Measurements from ENCODE around the gene APBB2.
A peak's percentile ranks its signal among the peaks of the same experiment; 100 is the strongest.

Gene APBB2

DNA sequence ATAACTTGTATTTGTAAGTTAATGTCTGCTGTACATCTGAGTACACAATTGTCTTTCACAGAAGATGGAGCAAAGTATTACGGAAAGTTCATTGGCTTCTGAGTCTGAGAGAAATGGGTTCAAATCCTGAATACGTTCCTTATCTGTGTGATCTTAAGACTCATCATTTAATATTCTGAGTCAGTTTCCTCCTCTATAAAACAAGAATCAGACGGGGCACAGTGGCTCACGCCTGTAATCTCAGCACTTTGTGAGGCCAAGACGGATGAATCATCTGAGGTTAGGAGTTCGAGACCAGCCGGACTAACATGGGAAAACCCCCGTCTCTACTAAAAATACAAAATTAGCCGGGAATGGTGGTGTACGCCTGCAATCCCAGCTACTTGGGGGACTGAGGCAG is 57.8 kb downstream of the APBB2 start:
- Histone ChIP-seq H3K23ac (ENCODE audit: low read length in 2 of 2) (no peak overlapping the region), H2AFZ (ENCODE audit: low read depth, low read length) (no peak overlapping the region), H4K91ac (ENCODE audit: low read length) (no peak overlapping the region)

DNA sequence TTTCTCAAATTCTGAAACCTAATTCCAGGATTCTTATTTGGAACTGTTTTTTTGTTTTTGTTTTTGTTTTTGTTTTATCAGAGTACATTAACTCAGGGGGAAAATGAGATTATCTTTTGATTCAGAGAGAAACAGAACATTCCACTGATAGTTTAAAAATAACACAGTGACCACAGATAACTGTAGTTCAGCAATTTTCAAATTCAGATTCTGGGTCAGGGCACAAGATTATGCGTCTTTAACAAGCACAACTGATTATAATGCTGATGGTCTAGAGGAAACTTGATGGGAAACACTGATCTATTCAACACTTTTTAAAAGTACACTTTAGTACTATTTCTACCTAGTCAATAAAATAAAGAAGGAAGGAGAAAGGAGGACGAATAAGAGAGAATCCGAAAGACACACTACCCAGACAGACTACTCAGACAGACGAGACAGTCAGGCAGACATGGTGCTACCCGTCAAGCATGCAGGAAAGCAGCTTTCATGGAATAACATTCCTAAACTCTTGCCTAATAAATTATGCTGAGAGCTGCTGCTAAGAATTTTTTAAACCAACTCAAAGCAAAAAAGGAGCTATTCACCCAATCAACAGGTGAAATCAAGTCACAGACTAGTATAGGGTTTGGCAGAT is 59.0 kb downstream of the APBB2 start:
- Histone ChIP-seq H3K4ac (ENCODE audit: low read depth in 1 of 2, low read length in 2 of 2) (no peak overlapping the region), H2BK5ac (ENCODE audit: low read depth, low read length, poor library complexity, severe bottlenecking) (no peak overlapping the region), H3K14ac (ENCODE audit: low read length in 2 of 2) (no peak overlapping the region), H4K8ac (ENCODE audit: low read length) (no peak overlapping the region), H3K27me3 (ENCODE audit: control insufficient read depth in 1 of 2, insufficient read depth in 1 of 2, low read length in 2 of 2) (no peaks in the 10 kb centered on the region), H2BK120ac (ENCODE audit: low read depth, low read length) (no peak overlapping the region), H3K36me3 (ENCODE audit: control insufficient read depth in 1 of 2, insufficient read depth in 2 of 2, low read depth in 1 of 2, low read length in 2 of 2) (no peaks in the 10 kb centered on the region), H3K9ac (ENCODE audit: low read length) (no peak overlapping the region), H2BK15ac (ENCODE audit: low read depth, poor library complexity, severe bottlenecking) (no peak overlapping the region), H3K4me2 (ENCODE audit: low read length, poor library complexity, severe bottlenecking) (no peak overlapping the region), H3K79me1 (replicated peaks; ENCODE audit: low read length, poor library complexity, severe bottlenecking) (peaks cover 7% of the 10 kb centered on the region), H3K4me3 (ENCODE audit: insufficient read depth in 1 of 2, low read depth in 1 of 2, low read length in 2 of 2) (no peak overlapping the region), H2AFZ (ENCODE audit: low read depth, low read length) (no peak overlapping the region), H3K9me3 (ENCODE audit: control insufficient read depth, low read length) (no peaks in the 10 kb centered on the region), H3K23ac (ENCODE audit: low read length in 2 of 2) (no peak overlapping the region), H2AK5ac (ENCODE audit: low read length, severe bottlenecking) (no peak overlapping the region), H4K91ac (ENCODE audit: low read length) (no peak overlapping the region), H2BK12ac (ENCODE audit: low read length in 2 of 2) (no peak overlapping the region), H3K18ac (ENCODE audit: low read depth in 1 of 2, low read length in 2 of 2) (no peak overlapping the region), H3K4me1 (ENCODE audit: control insufficient read depth, insufficient read depth, low read depth, low read length) (peaks cover 13% of the 10 kb centered on the region), H3K27ac (ENCODE audit: low read length, poor library complexity, severe bottlenecking) (peak overlapping the region; percentile 95)
- DNase-seq: peak; percentile 90
- WGBS: 6% methylated on average over 4 of the region's 5 CpGs

More for the DNA sequence above, 57.8 kb downstream of the APBB2 start:
- Histone ChIP-seq H3K14ac (ENCODE audit: low read length in 2 of 2) (no peak overlapping the region), H2BK120ac (ENCODE audit: low read depth, low read length) (no peak overlapping the region), H3K4me1 (ENCODE audit: control insufficient read depth, insufficient read depth, low read depth, low read length) (peaks cover 19% of the 10 kb centered on the region), H2AK5ac (ENCODE audit: low read length, severe bottlenecking) (peak overlapping the region; percentile 80), H3K9ac (ENCODE audit: low read length) (no peak overlapping the region), H3K4me3 (ENCODE audit: insufficient read depth in 1 of 2, low read depth in 1 of 2, low read length in 2 of 2) (no peak overlapping the region), H2BK12ac (ENCODE audit: low read length in 2 of 2) (no peak overlapping the region), H2BK5ac (ENCODE audit: low read depth, low read length, poor library complexity, severe bottlenecking) (no peak overlapping the region), H3K27me3 (ENCODE audit: control insufficient read depth in 1 of 2, insufficient read depth in 1 of 2, low read length in 2 of 2) (no peaks in the 10 kb centered on the region), H3K79me1 (replicated peaks; ENCODE audit: low read length, poor library complexity, severe bottlenecking) (peaks cover 2% of the 10 kb centered on the region), H2BK15ac (ENCODE audit: low read depth, poor library complexity, severe bottlenecking) (no peak overlapping the region), H3K9me3 (ENCODE audit: control insufficient read depth, low read length) (no peaks in the 10 kb centered on the region), H3K27ac (ENCODE audit: low read length, poor library complexity, severe bottlenecking) (peak overlapping the region; percentile 95), H3K4me2 (ENCODE audit: low read length, poor library complexity, severe bottlenecking) (no peak overlapping the region), H3K4ac (ENCODE audit: low read depth in 1 of 2, low read length in 2 of 2) (no peak overlapping the region), H3K36me3 (ENCODE audit: control insufficient read depth in 1 of 2, insufficient read depth in 2 of 2, low read depth in 1 of 2, low read length in 2 of 2) (no peaks in the 10 kb centered on the region), H3K18ac (ENCODE audit: low read depth in 1 of 2, low read length in 2 of 2) (peak overlapping the region in 1 of 2 experiments; percentile 56), H4K8ac (ENCODE audit: low read length) (no peak overlapping the region)
- WGBS: 36% methylated on average over 7 of the region's 10 CpGs
- DNase-seq: peak; percentile 82

DNA sequence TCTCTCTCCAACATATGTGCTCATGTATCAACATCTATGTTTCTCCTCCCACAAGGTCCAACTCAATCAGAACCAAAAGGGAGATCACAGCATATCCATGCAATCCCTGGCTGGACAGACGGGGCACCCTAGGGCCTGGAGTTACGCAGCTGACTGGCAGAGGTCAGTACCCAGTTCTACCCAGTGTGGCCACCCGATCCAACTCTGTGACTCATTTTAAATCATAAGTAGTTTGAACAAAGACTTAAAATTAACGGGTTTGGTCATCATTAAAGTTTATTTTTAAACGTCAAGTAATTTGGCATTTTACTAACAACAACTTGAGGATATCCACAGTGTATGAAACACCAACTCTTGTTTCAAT is 59.5 kb downstream of the APBB2 start:
- Histone ChIP-seq H3K36me3 (ENCODE audit: control insufficient read depth in 1 of 2, insufficient read depth in 2 of 2, low read depth in 1 of 2, low read length in 2 of 2) (no peaks in the 10 kb centered on the region), H4K91ac (ENCODE audit: low read length) (peak overlapping the region; percentile 23), H3K23ac (ENCODE audit: low read length in 2 of 2) (peak overlapping the region in 1 of 2 experiments; percentile 80), H2AK5ac (ENCODE audit: low read length, severe bottlenecking) (peak overlapping the region; percentile 99), H2BK5ac (ENCODE audit: low read depth, low read length, poor library complexity, severe bottlenecking) (peak overlapping the region; percentile 95), H3K9ac (ENCODE audit: low read length) (no peak overlapping the region), H2BK12ac (ENCODE audit: low read length in 2 of 2) (peak overlapping the region in 1 of 2 experiments; percentile 100), H4K8ac (ENCODE audit: low read length) (peak overlapping the region; percentile 12), H2BK15ac (ENCODE audit: low read depth, poor library complexity, severe bottlenecking) (no peak overlapping the region), H3K4me3 (ENCODE audit: insufficient read depth in 1 of 2, low read depth in 1 of 2, low read length in 2 of 2) (no peak overlapping the region), H3K18ac (ENCODE audit: low read depth in 1 of 2, low read length in 2 of 2) (peak overlapping the region; percentile 69 to 97), H3K79me1 (replicated peaks; ENCODE audit: low read length, poor library complexity, severe bottlenecking) (peaks cover 7% of the 10 kb centered on the region), H3K14ac (ENCODE audit: low read length in 2 of 2) (no peak overlapping the region), H3K27me3 (ENCODE audit: control insufficient read depth in 1 of 2, insufficient read depth in 1 of 2, low read length in 2 of 2) (no peaks in the 10 kb centered on the region), H3K4me1 (ENCODE audit: control insufficient read depth, insufficient read depth, low read depth, low read length) (peaks cover 11% of the 10 kb centered on the region), H3K9me3 (ENCODE audit: control insufficient read depth, low read length) (no peaks in the 10 kb centered on the region), H3K4me2 (ENCODE audit: low read length, poor library complexity, severe bottlenecking) (no peak overlapping the region), H3K4ac (ENCODE audit: low read depth in 1 of 2, low read length in 2 of 2) (peak overlapping the region in 1 of 2 experiments; percentile 91), H3K27ac (ENCODE audit: low read length, poor library complexity, severe bottlenecking) (peak overlapping the region; percentile 95), H2AFZ (ENCODE audit: low read depth, low read length) (no peak overlapping the region), H2BK120ac (ENCODE audit: low read depth, low read length) (no peak overlapping the region)
- 62% methylated on average over 5 of the region's 5 CpGs for WGBS
- DNase-seq: peak; percentile 56

DNA sequence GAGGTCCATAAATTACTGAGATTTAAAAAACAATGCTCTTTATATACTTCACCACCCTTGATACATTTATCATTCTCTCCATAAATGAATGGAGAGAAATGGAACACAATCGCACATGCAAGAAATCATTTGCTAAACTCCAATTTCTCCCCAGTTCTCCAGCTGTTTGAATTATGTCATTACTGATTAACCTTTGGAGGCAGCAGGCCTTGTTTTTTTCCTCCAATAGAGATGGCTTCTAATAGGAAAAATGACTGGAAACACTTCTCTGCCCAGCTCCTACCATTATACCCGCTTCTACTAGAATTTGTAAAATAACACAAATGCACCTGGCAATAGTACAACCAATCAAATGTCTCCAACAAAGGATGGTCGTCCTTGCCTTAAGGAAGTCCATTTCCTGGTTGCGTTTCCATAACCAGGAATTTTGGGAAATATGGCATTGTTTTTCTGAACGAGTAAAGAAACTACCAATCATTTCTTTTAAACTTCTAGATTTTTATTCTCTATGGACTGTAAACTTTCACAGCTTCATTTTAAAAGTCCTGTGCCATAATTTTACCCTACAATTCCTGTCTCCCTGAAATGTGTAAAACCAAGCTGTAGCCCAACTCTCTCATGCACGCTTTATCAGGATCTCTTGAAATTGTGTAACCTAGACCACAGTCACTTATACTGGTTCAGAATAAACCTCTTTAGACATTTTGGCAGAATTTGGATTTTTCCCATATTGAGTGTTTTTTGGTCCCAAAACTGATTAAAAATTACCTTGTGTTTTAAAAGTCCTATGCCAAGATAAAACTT is 60.1 kb downstream of the APBB2 start:
- peak overlapping the region; percentile 95 for H3K27ac ChIP-seq (ENCODE audit: low read length, poor library complexity, severe bottlenecking)
- peak overlapping the region; percentile 99 for H2AK5ac ChIP-seq (ENCODE audit: low read length, severe bottlenecking)
- no peak overlapping the region for H4K8ac ChIP-seq (ENCODE audit: low read length)
- H2BK120ac ChIP-seq (ENCODE audit: low read depth, low read length): no peak overlapping the region
- DNase-seq: no peak
- no peak overlapping the region for H3K4ac ChIP-seq (ENCODE audit: low read depth in 1 of 2, low read length in 2 of 2)
- no peak overlapping the region for H3K14ac ChIP-seq (ENCODE audit: low read length in 2 of 2)
- peak overlapping the region; percentile 95 for H2BK5ac ChIP-seq (ENCODE audit: low read depth, low read length, poor library complexity, severe bottlenecking)
- H3K27me3 ChIP-seq (ENCODE audit: control insufficient read depth in 1 of 2, insufficient read depth in 1 of 2, low read length in 2 of 2): no peaks in the 10 kb centered on the region
- no peak overlapping the region for H3K23ac ChIP-seq (ENCODE audit: low read length in 2 of 2)
- no peak overlapping the region for H3K4me3 ChIP-seq (ENCODE audit: insufficient read depth in 1 of 2, low read depth in 1 of 2, low read length in 2 of 2)
- no peak overlapping the region for H2AFZ ChIP-seq (ENCODE audit: low read depth, low read length)
- peaks cover 7% of the 10 kb centered on the region for H3K79me1 ChIP-seq (replicated peaks; ENCODE audit: low read length, poor library complexity, severe bottlenecking)
- no peak overlapping the region for H3K9ac ChIP-seq (ENCODE audit: low read length)
- peaks cover 11% of the 10 kb centered on the region for H3K4me1 ChIP-seq (ENCODE audit: control insufficient read depth, insufficient read depth, low read depth, low read length)
- H3K4me2 ChIP-seq (ENCODE audit: low read length, poor library complexity, severe bottlenecking): no peak overlapping the region
- H3K18ac ChIP-seq (ENCODE audit: low read depth in 1 of 2, low read length in 2 of 2): no peak overlapping the region
- H3K9me3 ChIP-seq (ENCODE audit: control insufficient read depth, low read length): no peaks in the 10 kb centered on the region
- H4K91ac ChIP-seq (ENCODE audit: low read length): no peak overlapping the region
- no peak overlapping the region for H2BK12ac ChIP-seq (ENCODE audit: low read length in 2 of 2)
- H2BK15ac ChIP-seq (ENCODE audit: low read depth, poor library complexity, severe bottlenecking): no peak overlapping the region
- 100% methylated on average over 4 of the region's 6 CpGs for WGBS
- no peaks in the 10 kb centered on the region for H3K36me3 ChIP-seq (ENCODE audit: control insufficient read depth in 1 of 2, insufficient read depth in 2 of 2, low read depth in 1 of 2, low read length in 2 of 2)

All from mesenchymal stem cell (in vitro differentiated cells and primary cell).